Gastrocnemius medialis (tissue), 4 donors: ENCODE data around the gene TMEM18.

Experiments
- POLR2A ChIP-seq, 2 donors: fragments of 450-650 bp; IDR thresholded peaks; one replicate each; pipeline ENCODE4 v1.6.1; 2017; ENCODE audit warnings: antibody characterized with exemption in 2 of 2, mild to moderate bottlenecking in 2 of 2, moderate library complexity in 2 of 2
- TF ChIP-seq, protein P1 (sequence below), 5 experiments: fragments of 450-650 bp in 3 of 5; fragments of 200-600 bp in 2 of 5; sonication (generic) in 2 of 5; IDR thresholded peaks in 4 of 5; conservative IDR thresholded peaks in 1 of 5; 1 replicate in 4 of 5; 2 replicates in 1 of 5; pipeline ENCODE4 v1.5.1; 2016 to 2019; ENCODE audit warnings: antibody characterized with exemption in 5 of 5, mild to moderate bottlenecking in 3 of 5, moderate library complexity in 3 of 5

DNA sequence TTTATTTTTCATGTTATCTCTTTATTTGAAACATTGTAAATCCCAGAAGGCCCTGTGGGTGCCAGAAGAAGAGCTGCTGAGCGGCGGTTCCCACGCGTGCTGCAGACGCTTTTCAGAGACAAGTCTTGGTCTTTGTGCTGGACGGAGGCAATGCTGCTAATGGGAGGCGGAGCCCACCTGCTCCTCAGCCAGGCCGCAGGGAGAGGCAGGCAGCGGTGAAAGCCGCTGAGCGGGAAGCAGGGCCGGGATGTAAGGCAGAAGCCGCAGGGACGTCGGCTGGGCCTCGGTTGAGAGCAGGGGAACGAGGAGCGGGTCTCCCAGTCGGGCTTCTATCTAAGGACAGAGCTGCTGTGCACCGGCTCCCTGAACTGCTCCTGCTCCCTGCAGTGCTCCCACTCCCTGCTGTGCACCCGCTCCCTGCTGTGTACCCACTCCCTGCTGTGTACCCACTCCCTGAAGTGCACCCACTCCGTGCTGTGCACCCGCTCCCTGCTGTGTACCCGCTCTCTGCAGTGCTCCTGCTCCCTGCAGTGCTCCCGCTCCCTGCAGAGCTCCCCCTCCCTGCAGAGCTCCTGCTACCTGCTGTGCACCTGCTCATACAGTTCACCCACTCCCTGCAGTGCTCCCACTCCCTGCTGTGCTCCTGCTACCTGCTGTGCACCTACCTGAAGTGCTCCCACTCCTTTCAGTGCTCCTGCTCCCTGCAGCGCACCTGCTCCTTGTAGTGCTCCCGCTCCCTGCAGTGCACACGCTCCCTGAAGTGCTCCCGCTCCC lies 16.4 kb downstream of the TMEM18 start:
- TF ChIP-seq, protein P1, sequence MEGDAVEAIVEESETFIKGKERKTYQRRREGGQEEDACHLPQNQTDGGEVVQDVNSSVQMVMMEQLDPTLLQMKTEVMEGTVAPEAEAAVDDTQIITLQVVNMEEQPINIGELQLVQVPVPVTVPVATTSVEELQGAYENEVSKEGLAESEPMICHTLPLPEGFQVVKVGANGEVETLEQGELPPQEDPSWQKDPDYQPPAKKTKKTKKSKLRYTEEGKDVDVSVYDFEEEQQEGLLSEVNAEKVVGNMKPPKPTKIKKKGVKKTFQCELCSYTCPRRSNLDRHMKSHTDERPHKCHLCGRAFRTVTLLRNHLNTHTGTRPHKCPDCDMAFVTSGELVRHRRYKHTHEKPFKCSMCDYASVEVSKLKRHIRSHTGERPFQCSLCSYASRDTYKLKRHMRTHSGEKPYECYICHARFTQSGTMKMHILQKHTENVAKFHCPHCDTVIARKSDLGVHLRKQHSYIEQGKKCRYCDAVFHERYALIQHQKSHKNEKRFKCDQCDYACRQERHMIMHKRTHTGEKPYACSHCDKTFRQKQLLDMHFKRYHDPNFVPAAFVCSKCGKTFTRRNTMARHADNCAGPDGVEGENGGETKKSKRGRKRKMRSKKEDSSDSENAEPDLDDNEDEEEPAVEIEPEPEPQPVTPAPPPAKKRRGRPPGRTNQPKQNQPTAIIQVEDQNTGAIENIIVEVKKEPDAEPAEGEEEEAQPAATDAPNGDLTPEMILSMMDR (IDR thresholded peaks at IDR 0.05 in 4 of 5, conservative IDR thresholded peaks at IDR 0.05 in 1 of 5): no peak
- no peak for TF ChIP-seq POLR2A (IDR thresholded peaks at IDR 0.05)
